GM21717 (cell line): ENCODE results near the gene SCMH1.
"Not testable (repeated sequence)": the region's sequence is repeated elsewhere in the genome, so short reads cannot be mapped to it uniquely, and the experiment has no call there.

Source experiments
- ATAC-seq: cut with Tn5 transposase; IDR thresholded peaks from one replicate; pipeline ENCODE4 v1.9.1; 2021; ENCODE audit warnings: mild to moderate bottlenecking, moderate library complexity; ENCODE audit not compliant: unreplicated experiment

SCMH1 gene

GRCh38 chr1:41215623-41216022 is 26.5 kb downstream of the SCMH1 start:
- no peak for ATAC-seq

- ATAC-seq = no peak
Measured at GRCh38 chr1:41213341-41213740, 28.8 kb downstream of the SCMH1 start.

- not testable (repeated sequence) for ATAC-seq
Measured at GRCh38 chr1:41211608-41212007, 30.5 kb downstream of the SCMH1 start.

- ATAC-seq = not testable (repeated sequence)
Measured at GRCh38 chr1:41207053-41207452, 35.1 kb downstream of the SCMH1 start.

GRCh38 chr1:41200728-41201127 is 41.4 kb downstream of the SCMH1 start:
- ATAC-seq = no peak

- ATAC-seq = no peak
Measured at GRCh38 chr1:41199375-41199774, 42.7 kb downstream of the SCMH1 start.

GRCh38 chr1:41192456-41193178 is 49.5 kb downstream of the SCMH1 start:
- no peak for ATAC-seq

GRCh38 chr1:41184446-41184845 is 57.7 kb downstream of the SCMH1 start:
- no peak for ATAC-seq

GRCh38 chr1:41178230-41178629 is 63.9 kb downstream of the SCMH1 start:
- not testable (repeated sequence) for ATAC-seq

- ATAC-seq = no peak
Measured at GRCh38 chr1:41175546-41175945, 66.6 kb downstream of the SCMH1 start.

GRCh38 chr1:41174170-41174569 is 67.9 kb downstream of the SCMH1 start:
- no peak for ATAC-seq

- ATAC-seq = no peak
Measured at GRCh38 chr1:41173651-41174050, 68.5 kb downstream of the SCMH1 start.

GRCh38 chr1:41171266-41171874 is 70.7 kb downstream of the SCMH1 start:
- ATAC-seq = no peak

GRCh38 chr1:41169799-41170180 is 72.3 kb downstream of the SCMH1 start:
- no peak for ATAC-seq

- ATAC-seq = no peak
Measured at GRCh38 chr1:41169066-41169798, 72.9 kb downstream of the SCMH1 start.

GRCh38 chr1:41167667-41168066 is 74.4 kb downstream of the SCMH1 start:
- no peak for ATAC-seq

GRCh38 chr1:41164727-41165126 is 77.4 kb downstream of the SCMH1 start:
- ATAC-seq = no peak

GRCh38 chr1:41162441-41162840 is 79.7 kb downstream of the SCMH1 start:
- ATAC-seq = no peak

- no peak for ATAC-seq
Measured at GRCh38 chr1:41161846-41162245, 80.3 kb downstream of the SCMH1 start.

- ATAC-seq = no peak
Measured at GRCh38 chr1:41160498-41161110, 81.5 kb downstream of the SCMH1 start.

GRCh38 chr1:41158966-41159365 is 83.1 kb downstream of the SCMH1 start:
- ATAC-seq = no peak
